ENCODE data around the gene SERTAD4. TPM values are rescaled to one million over a fixed set of nuclear protein-coding genes. Genes with fewer than 3 reads are reported as not detected.

Gene SERTAD4
- total RNA-seq, 6 experiments from 2014 or later, result 2.3 to 5.2 (median 3.9) TPM

- H3K9me3 Mint-ChIP-seq, result no peaks in the 10 kb centered on the region
Measured at GRCh38 chr1:210214573-210215409, 17.8 kb upstream of the SERTAD4 start.

DNA sequence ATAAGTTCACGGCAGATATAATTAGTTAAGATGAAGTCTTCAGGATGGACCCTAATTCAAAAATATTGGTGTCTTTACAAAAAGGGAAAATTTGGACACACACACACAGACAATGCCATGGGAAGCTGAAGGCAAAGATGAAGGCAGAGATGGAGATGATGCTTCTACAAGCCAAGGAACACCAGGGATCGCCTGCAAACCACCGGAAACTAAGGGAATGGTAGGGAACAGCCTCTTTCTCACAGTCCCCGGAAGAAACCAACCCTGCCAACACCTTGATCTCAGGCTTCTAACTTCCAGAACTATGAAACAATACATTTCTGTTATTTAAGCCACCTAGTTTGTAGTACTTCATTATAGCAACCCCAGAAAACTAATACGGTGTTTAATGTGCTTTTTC lies 15.1 kb upstream of the SERTAD4 start:
- no peaks in the 10 kb centered on the region for H3K9me3 Mint-ChIP-seq

More at GRCh38 chr1:210214573-210215409, 17.8 kb upstream of the SERTAD4 start:
- Mint-ChIP-seq H3K4me1 (ENCODE audit: low read depth) (peaks cover 29% of the 10 kb centered on the region), H3K27ac (no peak overlapping the region), H3K27me3 (ENCODE audit: insufficient read depth) (peaks cover 6% of the 10 kb centered on the region; the same call in 1 of the 2 replicates), H3K4me3 (no peak overlapping the region), H3K36me3 (ENCODE audit: low read depth) (no peaks in the 10 kb centered on the region)
- no peak for DNase-seq
- no peak for TF ChIP-seq CTCF (IDR thresholded peaks at IDR 0.05)

DNA sequence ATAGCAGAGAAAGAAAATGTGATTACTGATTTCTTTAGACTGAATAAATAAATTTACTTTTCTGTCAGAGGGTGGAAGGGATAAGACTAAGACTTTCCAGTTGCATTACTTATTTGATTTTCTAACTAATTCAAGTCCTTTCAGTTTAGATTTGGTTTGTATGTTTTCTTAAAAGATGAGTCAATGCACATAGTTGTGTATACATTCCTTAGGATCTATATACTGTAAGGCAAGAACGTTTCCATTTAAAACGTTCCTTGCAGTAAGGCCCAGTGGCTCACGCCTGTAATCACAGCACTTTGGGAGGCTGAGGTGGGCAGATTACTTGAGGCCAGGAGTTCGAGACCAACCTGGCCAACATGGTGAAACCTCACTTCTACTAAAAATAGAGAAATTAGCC lies 14.5 kb upstream of the SERTAD4 start:
- H3K4me1 Mint-ChIP-seq (ENCODE audit: low read depth), result peaks cover 40% of the 10 kb centered on the region
- no peak for TF ChIP-seq CTCF (IDR thresholded peaks at IDR 0.05)
- no peak overlapping the region for H3K4me3 Mint-ChIP-seq
- no peaks in the 10 kb centered on the region for H3K36me3 Mint-ChIP-seq (ENCODE audit: low read depth)
- H3K9me3 Mint-ChIP-seq, result no peaks in the 10 kb centered on the region
- H3K27ac Mint-ChIP-seq, result no peak overlapping the region
- peaks cover 6% of the 10 kb centered on the region; the same call in 1 of the 2 replicates for H3K27me3 Mint-ChIP-seq (ENCODE audit: insufficient read depth)
- DNase-seq, result no peak

More for the DNA sequence above, 15.1 kb upstream of the SERTAD4 start:
- H3K36me3 Mint-ChIP-seq (ENCODE audit: low read depth), result no peaks in the 10 kb centered on the region
- no peak overlapping the region for H3K27ac Mint-ChIP-seq
- no peak for DNase-seq
- TF ChIP-seq CTCF (IDR thresholded peaks at IDR 0.05), result no peak
- H3K4me3 Mint-ChIP-seq, result no peak overlapping the region
- H3K4me1 Mint-ChIP-seq (ENCODE audit: low read depth), result peaks cover 34% of the 10 kb centered on the region
- H3K27me3 Mint-ChIP-seq (ENCODE audit: insufficient read depth), result peaks cover 6% of the 10 kb centered on the region; the same call in 1 of the 2 replicates

- no peak overlapping the region for H3K4me3 Mint-ChIP-seq
- no peak for DNase-seq
- TF ChIP-seq CTCF (IDR thresholded peaks at IDR 0.05), result no peak
Measured at GRCh38 chr1:210222340-210223006, 10.1 kb upstream of the SERTAD4 start.

GRCh38 chr1:210223226-210223904 lies 9.2 kb upstream of the SERTAD4 start:
- H3K4me1 Mint-ChIP-seq (ENCODE audit: low read depth), result peaks cover 16% of the 10 kb centered on the region
- H3K4me3 Mint-ChIP-seq, result no peak overlapping the region
- peaks cover under 1% of the 10 kb centered on the region; the same call in 1 of the 2 replicates for H3K27me3 Mint-ChIP-seq (ENCODE audit: insufficient read depth)
- H3K27ac Mint-ChIP-seq, result no peak overlapping the region
- no peaks in the 10 kb centered on the region for H3K36me3 Mint-ChIP-seq (ENCODE audit: low read depth)
- no peak for TF ChIP-seq CTCF (IDR thresholded peaks at IDR 0.05)
- H3K9me3 Mint-ChIP-seq, result no peaks in the 10 kb centered on the region
- DNase-seq, result no peak

More at GRCh38 chr1:210222340-210223006, 10.1 kb upstream of the SERTAD4 start:
- Mint-ChIP-seq H3K36me3 (ENCODE audit: low read depth) (no peaks in the 10 kb centered on the region), H3K27ac (no peak overlapping the region), H3K27me3 (ENCODE audit: insufficient read depth) (peaks cover 4% of the 10 kb centered on the region; the same call in 1 of the 2 replicates), H3K9me3 (no peaks in the 10 kb centered on the region), H3K4me1 (ENCODE audit: low read depth) (peaks cover 25% of the 10 kb centered on the region)
